A549 treated with RU486 at 1 μM for 4 hours (cell line): ENCODE measurements around the gene FAM227B. TPM values are rescaled to one million over a fixed set of nuclear protein-coding genes. Genes with fewer than 3 reads are reported as not detected.

Experiments
- total RNA-seq: library from RNA; stranded (reverse); fragments of 200-300 nt; extraction: Qiagen RNA extraction; gene quantifications from 5 replicates; pipeline ENCODE4 v1.2.3, GENCODE V29; 2022; ENCODE audit warnings: low read depth

The FAM227B gene
- total RNA-seq: 0.79 to 1.2 TPM (median 0.82 TPM) in 5 replicates

GRCh38 chr15:49620658-49621368 lies at the start of gene FAM227B, which contains the start of gene DTWD1:
Gene FAM227B (minus strand): TSS chr15:49620818. CDS start chr15:49615171, 5,647 bp downstream.
Gene DTWD1 (plus strand): TSS chr15:49621048. CDS start chr15:49625168, 4,120 bp downstream.

GRCh38 chr15:49423021-49423420 lies 197.6 kb downstream of the FAM227B start, which contains the start of gene FGF7:
Gene FGF7 (plus strand): TSS chr15:49423242. CDS start chr15:49424298, 1,056 bp downstream.

Other genes with a start within 250 kb of the FAM227B start
- not detected in 5 replicates for gene FGF7, start 197.6 kb downstream of the FAM227B start, total RNA-seq
- gene DTWD1, start 230 bp upstream of the FAM227B start, total RNA-seq: 5.1 to 16.9 TPM (median 14.0 TPM) in 5 replicates